Measurements from ENCODE around the gene SH2D2A.

DNA sequence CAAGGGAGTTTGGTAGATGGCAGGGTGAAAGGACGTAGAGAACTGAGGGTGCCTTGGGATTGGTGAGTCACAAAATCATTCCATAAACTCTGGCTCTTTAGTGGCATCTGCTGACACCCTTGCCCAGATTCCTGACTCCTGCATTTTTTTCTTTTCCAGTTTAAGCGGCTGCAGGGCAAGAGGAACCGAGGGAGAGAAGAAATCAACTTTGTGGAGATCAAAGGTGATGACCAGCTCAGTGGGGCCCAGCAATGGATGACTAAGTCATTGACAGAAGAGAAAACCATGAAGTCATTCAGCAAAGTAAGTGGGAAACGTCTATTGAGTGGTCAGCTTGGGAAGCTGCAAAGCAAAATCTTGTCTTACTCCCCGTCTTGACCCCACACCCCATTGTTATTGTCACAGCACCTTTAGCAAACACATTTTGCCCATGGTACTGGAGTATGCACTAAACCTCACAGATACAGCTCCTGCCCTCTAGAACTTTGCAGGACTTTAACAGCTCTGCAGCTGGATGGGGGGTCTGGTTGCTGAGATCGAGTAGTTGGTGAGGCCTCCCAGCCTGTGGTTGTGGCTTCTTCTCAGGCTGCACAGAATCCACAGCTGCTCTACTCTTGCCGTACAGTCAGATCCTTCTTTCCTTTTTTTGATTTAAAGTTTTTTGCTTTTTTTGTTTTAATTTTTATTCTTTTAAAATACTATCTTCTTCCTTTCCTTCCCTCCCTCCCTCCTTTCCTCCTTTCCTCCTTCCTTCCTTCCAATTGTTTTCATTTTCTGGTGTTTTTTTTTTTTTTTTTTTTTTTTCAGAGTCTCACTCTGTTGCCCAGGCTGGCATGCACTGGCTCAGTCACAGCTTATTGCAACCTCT, 21.9 kb downstream of the SH2D2A start:
- TF ChIP-seq EP300 (IDR thresholded peaks at IDR 0.05) (no peak), CTCF (IDR thresholded peaks at IDR 0.05) (no peak)
